Mesenteric fat pad (tissue), 1 donor: Measurements from ENCODE around the gene HTT. TPM values are rescaled to one million over a fixed set of nuclear protein-coding genes. Genes with fewer than 3 reads are reported as not detected.

Source experiments
- DNase-seq: peaks from one replicate; pipeline ENCODE4 v3.0.0-alpha.2; 2020; ENCODE audit warnings: low spot score
- total RNA-seq: library from RNA; stranded (reverse); fragmentation: NEBNext Ultra II Directional; extraction: Animal tissue kit (Norgen Biotek cat#: 25700); gene quantifications from one replicate; pipeline ENCODE4 v1.2.1, GENCODE V29; 2021
- donor health status: DM: yes; HTN: yes; CAD: no.

Gene HTT
- total RNA-seq, 1 donor from 2014 or later, result 56.5 TPM

DNA sequence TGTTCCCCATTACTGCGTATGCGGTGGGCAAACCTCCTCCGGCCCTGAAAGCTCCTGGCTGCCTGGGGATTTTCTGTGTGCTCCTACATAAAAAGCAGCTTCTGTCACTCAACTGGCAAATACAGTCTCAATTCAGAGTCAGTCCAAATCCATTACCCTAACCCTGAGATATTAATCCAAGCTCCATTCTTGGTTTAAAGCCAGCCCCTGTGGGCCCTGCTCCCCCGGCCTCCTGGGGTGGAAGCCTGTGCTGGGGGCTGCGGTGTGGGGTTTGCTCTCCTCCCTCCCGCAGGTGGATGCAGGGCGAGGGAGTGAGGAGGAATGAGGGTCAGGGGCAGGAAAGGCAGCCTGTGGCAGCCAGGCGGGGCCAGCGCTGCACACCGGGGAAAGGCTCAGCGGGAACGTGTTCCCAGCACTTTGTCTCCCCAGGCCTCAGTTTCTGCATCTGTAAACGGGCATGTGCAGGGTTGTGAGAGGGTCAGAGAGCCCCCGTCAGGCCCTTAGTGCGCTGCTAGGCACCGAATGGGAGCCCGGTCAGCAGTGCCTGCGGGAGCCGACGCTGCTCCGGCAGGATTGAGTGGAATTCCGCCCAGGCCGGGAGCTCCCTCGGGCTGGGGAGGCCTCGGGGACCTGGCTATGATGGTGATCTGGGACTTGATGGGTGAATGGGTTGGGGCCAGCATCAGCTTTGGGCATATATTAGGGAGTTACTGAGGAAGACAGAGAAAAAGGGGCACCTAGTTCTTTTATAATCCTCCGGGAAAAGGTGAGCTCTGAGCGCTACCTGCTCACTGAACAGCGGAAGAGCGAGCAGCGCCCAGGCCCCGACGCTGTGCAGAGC is 212.1 kb downstream of the HTT start:
- peak; percentile 85 for DNase-seq

- peak; percentile 81 for DNase-seq
These were observed 212.9 kb downstream of the HTT start for GRCh38 chr4:3287271-3287971.

- peak; percentile 86 for DNase-seq
These were observed 213.6 kb downstream of the HTT start for GRCh38 chr4:3287972-3288570.

DNA sequence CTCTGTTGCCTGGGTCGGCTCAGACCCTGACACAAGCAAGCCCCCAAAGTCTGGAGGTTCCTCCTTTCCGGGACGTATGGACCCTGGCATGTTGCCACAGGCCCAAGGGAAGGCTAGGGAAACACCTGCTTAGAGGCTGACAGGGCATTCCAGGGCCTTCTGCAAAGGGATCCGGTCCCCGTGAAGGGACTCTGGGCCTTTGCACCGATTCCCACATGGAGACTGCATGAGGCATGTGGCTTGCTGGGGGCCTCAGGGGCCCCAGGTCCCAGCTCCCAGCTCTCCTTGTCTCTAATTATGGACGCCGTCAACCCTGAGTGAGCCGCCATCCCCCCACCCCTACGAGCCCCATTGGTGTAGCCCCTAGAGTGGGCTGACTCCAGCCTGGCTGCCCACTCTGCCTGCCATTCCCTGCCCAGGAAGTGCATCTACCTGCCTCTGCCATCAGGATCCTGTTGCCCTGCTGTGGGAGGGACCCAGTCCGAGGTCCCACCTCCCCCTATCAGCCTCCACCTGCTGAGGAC is 214.2 kb downstream of the HTT start:
- DNase-seq, result peak; percentile 77

GRCh38 chr4:3290476-3290875 is 216.0 kb downstream of the HTT start:
- DNase-seq, result peak; percentile 86

- DNase-seq, result peak; percentile 72
These were observed 216.4 kb downstream of the HTT start for GRCh38 chr4:3290889-3291321.

- peak; percentile 87 for DNase-seq
These were observed 217.0 kb downstream of the HTT start for GRCh38 chr4:3291411-3291968.

GRCh38 chr4:3291969-3292570 is 217.6 kb downstream of the HTT start:
- peak; percentile 91 for DNase-seq

DNA sequence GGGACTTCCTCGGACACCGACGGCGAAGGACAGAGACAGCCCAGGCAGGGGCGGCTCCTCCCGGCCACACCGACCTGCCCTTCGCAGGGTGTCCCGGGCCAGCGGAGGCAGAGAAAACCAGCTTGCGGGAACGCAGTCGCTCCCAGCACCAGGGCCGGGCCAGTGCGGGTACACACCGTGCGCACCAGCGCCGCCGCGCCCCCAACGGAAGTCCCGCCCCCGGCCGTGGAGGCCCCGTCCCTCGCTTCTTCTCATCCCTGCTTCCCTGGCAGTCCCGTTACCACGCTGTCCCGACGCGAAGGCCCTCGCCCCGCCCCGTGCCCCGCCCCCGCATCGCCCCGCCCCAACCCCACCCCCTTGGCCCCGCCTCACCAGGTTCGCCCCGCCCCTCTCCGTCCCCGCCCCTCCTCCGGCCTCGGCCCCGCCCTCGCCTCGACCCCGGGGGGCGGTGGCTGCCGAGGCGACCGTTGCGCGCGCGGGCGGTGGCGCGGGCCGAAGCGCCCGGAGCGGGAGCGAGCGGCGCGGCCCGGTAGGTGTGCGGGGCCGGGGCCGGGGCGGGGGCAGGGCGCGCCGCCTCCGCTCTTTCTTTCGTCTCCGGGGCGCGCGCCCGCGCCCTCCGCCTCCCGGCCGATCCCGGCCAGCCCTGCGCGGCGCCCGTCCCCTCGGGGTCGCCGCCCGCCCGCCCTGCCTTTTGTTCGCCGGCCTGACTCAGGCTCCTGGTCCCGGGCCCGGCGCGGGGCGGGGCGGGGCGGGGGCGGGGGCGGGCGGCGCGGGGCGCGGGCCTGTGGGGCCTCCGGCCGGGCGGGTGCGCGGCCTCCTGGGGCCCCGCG is 218.3 kb downstream of the HTT start, which contains the start of gene RGS12:
RGS12 (plus strand) TSS at position 451 of the 830 bp plus-strand sequence. CDS start 23,150 bp downstream, outside the sequence.
- peak; percentile 99 for DNase-seq

Other genes with a start within 250 kb of the HTT start
- gene ADD1, start 230.8 kb upstream of the HTT start, total RNA-seq, result 272 TPM
- 37.5 TPM for gene NOP14, start 111.3 kb upstream of the HTT start, total RNA-seq
- gene GRK4, start 111.1 kb upstream of the HTT start, total RNA-seq, result 6.0 TPM
- not detected for gene HTT-AS, start 143 bp upstream of the HTT start, total RNA-seq
- 0.80 TPM for gene MSANTD1, start 174.5 kb downstream of the HTT start, total RNA-seq
- gene RGS12, start 218.3 kb downstream of the HTT start, total RNA-seq, result 26.3 TPM